NT2/D1 (cell line): ENCODE measurements around the gene SPPL2B.

Source experiments
- SUZ12 ChIP-seq: IDR thresholded peaks from 2 replicates; pipeline ENCODE4 v1.6.1; 2011; ENCODE audit not compliant: insufficient read length, insufficient read depth; ENCODE audit errors: extremely low read depth
- YY1 ChIP-seq: IDR thresholded peaks from 2 replicates; pipeline ENCODE4 v1.6.1; 2011; ENCODE audit not compliant: insufficient read length, insufficient read depth
- ZNF274 ChIP-seq: IDR thresholded peaks from 2 replicates; pipeline ENCODE4 v1.6.1; 2011; ENCODE audit warnings: mild to moderate bottlenecking, low read depth, low read length

GRCh38 chr19:2309734-2310362 lies 18.6 kb upstream of the SPPL2B start:
- TF ChIP-seq SUZ12 (no peak), YY1 (no peak), ZNF274 (no peak)
